Measurements from ENCODE around the gene TRAPPC10.
"Not testable (repeated sequence)": the region's sequence is repeated elsewhere in the genome, so short reads cannot be mapped to it uniquely, and the experiment has no call there.

TRAPPC10 gene

GRCh38 chr21:44093761-44094160 lies 81.7 kb downstream of the TRAPPC10 start:
- DNase-seq = no peak

- DNase-seq = no peak
Observed at GRCh38 chr21:44094832-44095231, 82.7 kb downstream of the TRAPPC10 start.

GRCh38 chr21:44098507-44098906 lies 86.4 kb downstream of the TRAPPC10 start:
- DNase-seq = not testable (repeated sequence)

GRCh38 chr21:44098964-44099363 lies 86.9 kb downstream of the TRAPPC10 start:
- not testable (repeated sequence) for DNase-seq

- not testable (repeated sequence) for DNase-seq
Observed at GRCh38 chr21:44107026-44107501, 95.0 kb downstream of the TRAPPC10 start, which contains the start of gene PWP2. PWP2 (plus strand) TSS chr21:44107399; CDS start chr21:44107417, 18 bp downstream.

- not testable (repeated sequence) for DNase-seq
Observed at GRCh38 chr21:44107589-44107988, 95.5 kb downstream of the TRAPPC10 start.

GRCh38 chr21:44113702-44114371 lies 101.7 kb downstream of the TRAPPC10 start:
- DNase-seq = not testable (repeated sequence)

GRCh38 chr21:44122131-44122530 lies 110.0 kb downstream of the TRAPPC10 start:
- DNase-seq = not testable (repeated sequence)

GRCh38 chr21:44127827-44128226 lies 115.7 kb downstream of the TRAPPC10 start:
- DNase-seq = not testable (repeated sequence)

GRCh38 chr21:44133715-44134057 lies 121.6 kb downstream of the TRAPPC10 start:
- DNase-seq = not testable (repeated sequence)

- DNase-seq = not testable (repeated sequence)
Observed at GRCh38 chr21:44134732-44135131, 122.6 kb downstream of the TRAPPC10 start.

- DNase-seq = not testable (repeated sequence)
Observed at GRCh38 chr21:44138039-44138438, 125.9 kb downstream of the TRAPPC10 start.

- not testable (repeated sequence) for DNase-seq
Observed at GRCh38 chr21:44139787-44140551, 127.9 kb downstream of the TRAPPC10 start.

GRCh38 chr21:44140552-44140932 lies 128.4 kb downstream of the TRAPPC10 start:
- not testable (repeated sequence) for DNase-seq

- not testable (repeated sequence) for DNase-seq
Observed at GRCh38 chr21:44142470-44142869, 130.4 kb downstream of the TRAPPC10 start.

GRCh38 chr21:44143380-44143779 lies 131.3 kb downstream of the TRAPPC10 start:
- DNase-seq = not testable (repeated sequence)

GRCh38 chr21:44143996-44144395 lies 131.9 kb downstream of the TRAPPC10 start:
- not testable (repeated sequence) for DNase-seq

GRCh38 chr21:44144784-44145602 lies 132.9 kb downstream of the TRAPPC10 start:
- not testable (repeated sequence) for DNase-seq

- DNase-seq = not testable (repeated sequence)
Observed at GRCh38 chr21:44145616-44146015, 133.5 kb downstream of the TRAPPC10 start.

GRCh38 chr21:44147108-44147507 lies 135.0 kb downstream of the TRAPPC10 start:
- DNase-seq = not testable (repeated sequence)

GRCh38 chr21:44150255-44150654 lies 138.1 kb downstream of the TRAPPC10 start:
- DNase-seq = not testable (repeated sequence)

- not testable (repeated sequence) for DNase-seq
Observed at GRCh38 chr21:44153214-44153888, 141.2 kb downstream of the TRAPPC10 start.

Data from NCI-H524 treated with DMSO at 0.1 percent for 48 hours (cell line).